ENCODE measurements around the gene CWC25.
A peak's percentile ranks its signal among the peaks of the same experiment; 100 is the strongest.

CWC25 gene

DNA sequence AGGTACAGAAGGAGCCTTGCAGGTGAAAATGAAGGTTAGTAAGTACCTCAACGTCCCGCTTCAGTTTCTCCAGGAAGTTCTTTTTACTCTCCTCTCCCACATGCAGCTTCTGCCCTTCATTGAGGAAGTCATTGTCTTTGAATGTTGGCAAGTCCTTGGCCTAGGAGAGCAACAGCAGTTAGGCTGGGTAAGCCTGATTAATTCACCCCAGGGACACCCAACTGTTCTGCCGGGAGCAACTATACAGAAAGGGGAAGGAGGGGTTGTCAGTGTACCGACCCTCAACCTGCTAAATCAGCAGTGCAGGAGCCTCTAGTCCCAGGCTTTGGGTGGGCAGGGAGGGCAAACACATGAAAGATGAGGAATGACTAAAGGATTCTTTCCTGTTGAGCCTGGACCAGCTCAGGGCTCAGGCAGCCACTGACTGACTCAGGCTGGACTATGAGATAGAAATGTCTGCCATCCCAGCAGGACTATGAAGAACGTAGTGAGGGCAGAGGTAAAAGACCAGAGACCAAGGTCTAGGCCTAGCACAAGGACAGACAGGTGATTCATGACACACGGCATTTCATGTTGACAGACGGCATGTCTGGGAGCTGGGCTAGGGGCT lies 47.4 kb downstream of the CWC25 start:
- no peak for FAIRE-seq
- no peak for DNase-seq (ENCODE audit: insufficient read length, low spot score)
- TF ChIP-seq, protein P1, sequence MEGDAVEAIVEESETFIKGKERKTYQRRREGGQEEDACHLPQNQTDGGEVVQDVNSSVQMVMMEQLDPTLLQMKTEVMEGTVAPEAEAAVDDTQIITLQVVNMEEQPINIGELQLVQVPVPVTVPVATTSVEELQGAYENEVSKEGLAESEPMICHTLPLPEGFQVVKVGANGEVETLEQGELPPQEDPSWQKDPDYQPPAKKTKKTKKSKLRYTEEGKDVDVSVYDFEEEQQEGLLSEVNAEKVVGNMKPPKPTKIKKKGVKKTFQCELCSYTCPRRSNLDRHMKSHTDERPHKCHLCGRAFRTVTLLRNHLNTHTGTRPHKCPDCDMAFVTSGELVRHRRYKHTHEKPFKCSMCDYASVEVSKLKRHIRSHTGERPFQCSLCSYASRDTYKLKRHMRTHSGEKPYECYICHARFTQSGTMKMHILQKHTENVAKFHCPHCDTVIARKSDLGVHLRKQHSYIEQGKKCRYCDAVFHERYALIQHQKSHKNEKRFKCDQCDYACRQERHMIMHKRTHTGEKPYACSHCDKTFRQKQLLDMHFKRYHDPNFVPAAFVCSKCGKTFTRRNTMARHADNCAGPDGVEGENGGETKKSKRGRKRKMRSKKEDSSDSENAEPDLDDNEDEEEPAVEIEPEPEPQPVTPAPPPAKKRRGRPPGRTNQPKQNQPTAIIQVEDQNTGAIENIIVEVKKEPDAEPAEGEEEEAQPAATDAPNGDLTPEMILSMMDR (IDR thresholded peaks at IDR 0.05; ENCODE audit: insufficient read depth, missing control alignments), result no peak

DNA sequence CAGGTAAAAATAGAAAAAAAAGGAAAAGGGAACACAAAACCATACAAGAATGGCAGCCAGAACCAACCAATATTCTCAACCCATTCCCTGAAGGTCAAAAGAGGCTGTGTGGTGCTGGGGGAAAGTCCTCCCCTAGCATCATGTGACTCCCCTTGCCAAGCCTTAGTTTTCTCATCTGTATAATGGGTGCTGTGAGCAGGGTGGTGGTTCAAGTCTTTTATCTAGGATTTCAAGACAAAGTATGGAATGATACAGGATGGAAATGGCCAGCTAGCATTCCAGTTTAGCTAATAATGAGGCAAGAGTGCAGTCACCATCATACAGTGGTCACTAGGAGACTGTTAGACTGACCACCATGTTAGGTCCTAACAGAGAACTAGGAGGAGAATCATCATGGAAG lies 51.9 kb downstream of the CWC25 start:
- TF ChIP-seq, protein P1 (IDR thresholded peaks at IDR 0.05; ENCODE audit: insufficient read depth, missing control alignments), result no peak
- FAIRE-seq (no peak), DNase-seq (ENCODE audit: insufficient read length, low spot score) (no peak)

DNA sequence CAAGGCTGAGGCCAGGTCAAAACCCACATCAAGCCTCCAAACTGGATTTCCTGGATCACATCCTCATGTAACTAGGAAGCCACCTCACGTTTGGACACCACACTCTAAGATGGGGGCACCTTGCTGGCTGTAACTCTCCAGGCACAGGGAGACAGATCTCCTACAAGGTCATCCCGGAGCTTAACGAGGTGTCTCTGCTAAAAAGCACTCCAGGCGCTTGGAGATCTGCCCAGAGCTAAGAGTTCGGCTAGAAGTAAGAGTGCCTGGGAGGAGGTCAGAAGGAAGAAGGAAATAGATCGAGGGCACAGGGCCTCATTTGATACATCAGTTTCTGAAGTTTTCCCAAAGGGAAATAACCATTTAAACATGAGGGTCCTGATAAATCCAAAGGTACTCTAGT lies 56.7 kb downstream of the CWC25 start:
- TF ChIP-seq, protein P1 (IDR thresholded peaks at IDR 0.05; ENCODE audit: insufficient read depth, missing control alignments), result no peak
- FAIRE-seq, result no peak

DNA sequence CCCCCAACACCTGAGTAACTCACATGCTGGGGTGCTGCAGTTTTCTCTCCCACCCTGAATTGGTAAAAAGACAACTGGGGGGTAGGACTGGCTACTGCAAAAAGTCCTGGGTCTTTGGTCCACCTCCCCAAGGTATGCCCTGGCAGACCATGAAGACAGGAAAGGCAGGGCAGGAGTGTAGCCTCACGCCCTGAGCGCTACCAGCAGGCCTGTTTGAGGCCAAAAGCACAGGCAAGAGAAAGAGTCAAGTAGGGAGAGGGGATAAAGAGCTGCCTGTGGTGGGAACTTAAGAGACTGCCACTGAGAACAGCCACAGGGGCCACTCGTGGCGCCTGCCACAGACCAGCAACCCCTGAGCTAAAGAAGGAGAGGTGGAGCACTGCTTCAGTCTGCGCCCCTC lies 58.8 kb downstream of the CWC25 start:
- no peak for FAIRE-seq
- TF ChIP-seq, protein P1 (IDR thresholded peaks at IDR 0.05; ENCODE audit: insufficient read depth, missing control alignments), result no peak
- no peak for DNase-seq (ENCODE audit: insufficient read length, low spot score)

More for the DNA sequence above, 56.7 kb downstream of the CWC25 start:
- DNase-seq (ENCODE audit: insufficient read length, low spot score), result no peak

DNA sequence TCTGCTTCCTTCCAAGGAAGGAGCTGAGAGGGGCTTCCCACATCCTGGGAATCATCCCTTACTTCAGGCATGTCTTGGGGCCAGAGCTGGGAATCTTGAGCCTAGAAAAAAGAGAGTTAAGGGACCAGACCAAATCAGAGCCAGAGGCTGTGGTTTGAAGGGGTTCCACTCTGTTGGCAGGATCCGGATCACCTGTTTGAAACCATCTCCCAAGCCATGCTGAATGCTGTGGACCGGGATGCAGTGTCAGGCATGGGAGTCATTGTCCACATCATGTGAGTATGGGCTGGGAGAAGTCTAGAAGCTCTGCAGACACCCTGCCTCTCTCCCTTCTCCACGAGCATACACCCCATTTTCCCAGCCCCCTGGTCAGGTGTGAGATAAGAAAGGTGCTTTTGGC lies 62.9 kb downstream of the CWC25 start:
- FAIRE-seq (no peak), DNase-seq (ENCODE audit: insufficient read length, low spot score) (no peak)
- TF ChIP-seq, protein P1 (IDR thresholded peaks at IDR 0.05; ENCODE audit: insufficient read depth, missing control alignments), result no peak

DNA sequence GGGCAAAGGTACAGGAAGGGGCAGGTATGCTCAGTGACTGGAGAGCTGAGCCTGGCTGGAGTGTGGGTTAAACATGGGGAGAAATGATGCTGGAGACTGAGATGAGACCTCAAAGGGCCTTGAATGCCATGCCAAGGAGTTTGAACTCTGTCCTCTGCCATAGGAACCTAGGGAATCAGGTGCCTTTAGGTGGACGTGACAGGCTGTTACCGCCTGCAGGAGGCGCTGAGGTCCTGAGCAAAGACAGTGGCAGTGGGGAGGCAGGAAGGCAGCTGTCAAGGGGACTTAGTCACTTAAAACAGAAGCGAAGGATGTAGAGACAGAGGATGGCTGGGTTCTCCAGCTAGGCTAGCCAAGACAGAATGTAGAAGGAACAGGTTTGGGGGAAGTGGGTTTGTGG lies 63.5 kb downstream of the CWC25 start:
- DNase-seq (ENCODE audit: insufficient read length, low spot score) (no peak), FAIRE-seq (no peak)
- TF ChIP-seq, protein P1 (IDR thresholded peaks at IDR 0.05; ENCODE audit: insufficient read depth, missing control alignments), result peak; percentile 44

DNA sequence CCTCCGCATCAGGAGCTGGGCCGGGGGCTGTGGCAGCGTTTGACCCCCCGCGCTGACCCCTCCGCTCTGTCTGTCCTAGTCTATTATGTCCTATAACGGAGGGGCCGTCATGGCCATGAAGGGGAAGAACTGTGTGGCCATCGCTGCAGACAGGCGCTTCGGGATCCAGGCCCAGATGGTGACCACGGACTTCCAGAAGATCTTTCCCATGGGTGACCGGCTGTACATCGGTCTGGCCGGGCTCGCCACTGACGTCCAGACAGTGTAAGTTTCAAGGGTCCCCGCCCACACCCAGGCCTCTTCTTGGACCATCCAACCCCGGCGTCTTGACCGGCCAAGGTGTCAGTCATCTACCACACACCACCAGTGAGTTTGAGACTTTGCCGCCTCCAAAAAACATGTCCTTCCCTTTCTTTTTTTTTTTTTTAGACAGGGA lies 72.0 kb downstream of the CWC25 start:
- no peak for FAIRE-seq
- TF ChIP-seq, protein P1 (IDR thresholded peaks at IDR 0.05; ENCODE audit: insufficient read depth, missing control alignments), result no peak
- DNase-seq (ENCODE audit: insufficient read length, low spot score), result no peak
